ENCODE measurements around the gene CACNA1B. TPM values are rescaled to one million over a fixed set of nuclear protein-coding genes. Genes with fewer than 3 reads are reported as not detected.
A peak's percentile ranks its signal among the peaks of the same experiment; 100 is the strongest.
"Not testable (repeated sequence)": the region's sequence is repeated elsewhere in the genome, so short reads cannot be mapped to it uniquely, and the experiment has no call there.

Gene CACNA1B
- total and polyA plus RNA-seq, 8 donors: 0.03 to 2.2 (median 0.51) TPM; not detected in 2

GRCh38 chr9:138016406-138017187 is 139.0 kb downstream of the CACNA1B start:
- Histone ChIP-seq H3K27me3 (peaks cover 0 to 19% (median 4%) of the 10 kb centered on the region in 3 donors), H3K4me1 (no peaks in the 10 kb centered on the region), H3K9me3 (no peaks in the 10 kb centered on the region), H3K27ac (no peak overlapping the region), H3K36me3 (no peaks in the 10 kb centered on the region), H3K4me3 (no peak overlapping the region)
- WGBS, 5 donors: 82 to 86% (median 83%) methylated on average over 30 to 33 of the region's 33 CpGs
- no peak for DNase-seq
- TF ChIP-seq POLR2A (IDR thresholded peaks at IDR 0.05): no peak
- TF ChIP-seq EP300 (IDR thresholded peaks at IDR 0.05): no peak
- TF ChIP-seq POLR2AphosphoS5 (IDR thresholded peaks at IDR 0.05): no peak
- no peak for TF ChIP-seq CTCF (IDR thresholded peaks at IDR 0.05)
- intact Hi-C loops (cut with DNase I; ENCODE audit: low total_unique reads): no loop called here

- 83 to 93% (median 90%) methylated on average over 13 of the region's 13 CpGs for WGBS, 5 donors
- TF ChIP-seq EP300 (IDR thresholded peaks at IDR 0.05): no peak
- no peak for TF ChIP-seq CTCF (IDR thresholded peaks at IDR 0.05)
- TF ChIP-seq POLR2A (IDR thresholded peaks at IDR 0.05): no peak
- TF ChIP-seq POLR2AphosphoS5 (IDR thresholded peaks at IDR 0.05): no peak
- intact Hi-C loops (cut with DNase I; ENCODE audit: low total_unique reads): no loop called here
- no peak overlapping the region for H3K27ac ChIP-seq
- H3K9me3 ChIP-seq: no peaks in the 10 kb centered on the region
- H3K27me3 ChIP-seq: peaks cover 0 to 25% (median 9%) of the 10 kb centered on the region in 3 donors
- H3K36me3 ChIP-seq: no peaks in the 10 kb centered on the region
- H3K4me3 ChIP-seq: no peak overlapping the region
- no peak for DNase-seq
- H3K4me1 ChIP-seq: peaks cover 0 to 4% (median under 1%) of the 10 kb centered on the region in 4 donors
These were observed 139.6 kb downstream of the CACNA1B start for GRCh38 chr9:138017200-138017599.

- DNase-seq; intact Hi-C loops (cut with DNase I; ENCODE audit: low total_unique reads); H3K9me3 ChIP-seq; H3K36me3 ChIP-seq; H3K4me3 ChIP-seq; H3K27ac ChIP-seq: not testable (repeated sequence)
- H3K27me3 ChIP-seq: peaks cover 0 to 47% (median 28%) of the 10 kb centered on the region in 3 donors
- 80 to 85% (median 82%) methylated on average over 6 to 10 of the region's 10 CpGs for WGBS, 5 donors
- H3K4me1 ChIP-seq: peaks cover 5 to 15% (median 12%) of the 10 kb centered on the region in 4 donors
These were observed 141.9 kb downstream of the CACNA1B start for GRCh38 chr9:138019514-138019913.

GRCh38 chr9:138020120-138020794 is 142.7 kb downstream of the CACNA1B start:
- H3K27ac ChIP-seq: no peak overlapping the region
- intact Hi-C loops (cut with DNase I; ENCODE audit: low total_unique reads): no loop called here
- H3K36me3 ChIP-seq: no peaks in the 10 kb centered on the region
- TF ChIP-seq EP300 (IDR thresholded peaks at IDR 0.05) (no peak), POLR2AphosphoS5 (IDR thresholded peaks at IDR 0.05) (no peak), CTCF (IDR thresholded peaks at IDR 0.05) (no peak), POLR2A (IDR thresholded peaks at IDR 0.05) (no peak)
- H3K27me3 ChIP-seq: peaks cover 0 to 55% (median 34%) of the 10 kb centered on the region in 3 donors
- peak in 1 of 2 donors; percentile 25 for DNase-seq
- H3K9me3 ChIP-seq: no peaks in the 10 kb centered on the region
- no peak overlapping the region for H3K4me3 ChIP-seq
- WGBS, 5 donors: 63 to 81% (median 69%) methylated on average over 10 to 13 of the region's 13 CpGs
- peaks cover 5 to 15% (median 12%) of the 10 kb centered on the region in 4 donors for H3K4me1 ChIP-seq
